GM21717 (cell line): ENCODE measurements around the gene FOXO1.

Experiments used
- ATAC-seq: cut with Tn5 transposase; IDR thresholded peaks from one replicate; pipeline ENCODE4 v1.9.1; 2021; ENCODE audit warnings: mild to moderate bottlenecking, moderate library complexity; ENCODE audit not compliant: unreplicated experiment

FOXO1 gene

GRCh38 chr13:40552895-40553294 lies 113.5 kb downstream of the FOXO1 start:
- ATAC-seq, result no peak

GRCh38 chr13:40550130-40550529 lies 116.3 kb downstream of the FOXO1 start:
- no peak for ATAC-seq

DNA sequence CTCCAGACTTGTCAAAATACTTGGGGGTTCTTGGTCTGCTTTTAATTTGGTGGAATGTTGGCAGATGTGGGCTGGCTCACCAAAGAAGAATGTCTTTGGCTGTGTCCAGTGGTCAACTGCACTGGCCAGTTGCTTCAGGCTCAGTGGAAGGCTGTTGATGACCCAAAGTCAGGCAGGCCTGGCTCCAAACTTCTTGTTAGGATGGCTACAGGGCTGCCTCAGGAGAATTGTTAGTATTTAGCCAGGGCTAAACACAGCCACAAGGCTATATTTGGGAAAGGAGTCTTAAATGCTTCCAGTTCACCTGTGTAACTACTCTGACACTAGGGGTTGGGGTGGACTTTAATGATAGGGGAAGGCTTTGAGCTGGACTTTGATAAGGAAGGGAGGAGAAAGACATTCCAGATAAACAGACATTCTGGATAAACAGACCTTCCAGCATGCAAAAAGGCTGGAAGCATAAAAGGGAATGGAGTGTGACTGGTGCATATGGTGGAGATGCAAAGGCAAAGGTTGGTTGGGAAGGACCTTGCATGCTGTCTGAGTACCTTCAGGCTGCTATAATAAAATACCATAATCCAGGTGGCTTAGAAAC lies 116.8 kb downstream of the FOXO1 start:
- ATAC-seq, result no peak

DNA sequence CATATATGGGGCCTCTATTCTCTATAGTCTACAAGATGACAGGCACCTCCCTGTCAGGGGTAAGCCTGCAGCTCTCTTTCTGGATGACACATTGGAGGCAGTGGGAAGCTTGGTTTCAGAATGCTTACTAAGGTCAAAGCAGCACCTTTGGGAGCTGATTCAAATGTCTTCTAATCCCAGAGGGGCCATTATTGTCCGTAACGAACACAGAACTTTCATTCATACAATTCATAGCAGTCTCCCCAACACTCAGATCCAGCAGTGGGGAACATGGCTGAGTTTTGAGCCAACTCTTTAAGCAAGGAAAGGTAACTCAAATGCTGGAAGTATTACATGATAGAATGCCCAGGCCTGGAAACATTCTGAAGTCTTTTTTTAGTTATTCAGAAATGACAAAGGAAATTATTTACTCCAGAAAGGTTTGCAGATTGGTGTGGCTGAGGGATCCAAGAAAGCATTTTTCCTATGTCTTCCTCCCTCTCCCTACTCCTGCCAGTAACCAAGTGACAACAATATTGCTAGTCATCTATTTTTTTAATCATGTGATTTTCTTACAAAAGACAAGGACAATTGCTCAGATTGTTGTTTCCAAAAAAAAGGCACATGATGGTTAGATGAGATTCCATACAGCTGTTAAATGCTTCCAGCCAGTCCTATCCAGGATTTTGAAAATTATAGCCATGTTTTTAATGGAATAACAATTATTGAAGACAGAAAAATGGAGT lies 118.7 kb downstream of the FOXO1 start:
- no peak for ATAC-seq

- no peak for ATAC-seq
Observed at GRCh38 chr13:40546047-40546446, 120.4 kb downstream of the FOXO1 start.

DNA sequence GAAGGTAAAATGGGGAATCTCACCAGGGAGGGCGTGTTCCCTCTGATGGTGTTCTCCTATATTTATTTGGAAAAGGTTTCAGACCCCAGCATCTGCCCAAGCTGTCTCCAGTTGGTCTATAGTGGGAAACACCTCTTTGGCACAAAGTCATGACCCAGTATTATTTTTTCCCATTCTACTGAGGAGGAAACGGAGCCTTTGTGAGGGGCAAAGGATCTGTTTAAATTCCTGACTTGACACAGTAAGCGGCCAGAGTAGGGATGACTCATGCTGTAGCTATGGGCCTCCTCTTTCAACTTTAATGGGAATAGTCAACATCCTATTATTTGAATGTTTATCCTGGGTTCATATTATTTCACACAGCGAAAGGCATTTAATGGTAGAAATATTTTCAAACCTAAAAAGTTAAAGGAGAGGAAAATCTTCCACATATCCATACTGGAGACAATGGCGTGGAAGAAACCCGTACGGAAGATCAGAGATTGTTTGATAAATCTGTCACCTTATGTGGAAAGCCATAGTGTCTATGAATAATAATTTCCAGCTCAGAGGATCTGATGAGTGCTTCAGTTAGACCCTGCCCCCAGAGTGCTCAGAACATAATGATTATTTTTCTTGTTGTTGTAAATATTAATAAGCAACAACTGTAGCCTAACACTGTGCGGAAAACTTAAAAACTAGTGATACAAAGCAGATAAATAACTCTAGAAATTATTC lies 126.0 kb downstream of the FOXO1 start:
- no peak for ATAC-seq

GRCh38 chr13:40539576-40540327 lies 126.7 kb downstream of the FOXO1 start:
- ATAC-seq, result no peak

- no peak for ATAC-seq
Observed at GRCh38 chr13:40537146-40537895, 129.1 kb downstream of the FOXO1 start.

GRCh38 chr13:40536443-40537113 lies 129.9 kb downstream of the FOXO1 start:
- ATAC-seq, result no peak

GRCh38 chr13:40535345-40535836 lies 131.1 kb downstream of the FOXO1 start:
- no peak for ATAC-seq

DNA sequence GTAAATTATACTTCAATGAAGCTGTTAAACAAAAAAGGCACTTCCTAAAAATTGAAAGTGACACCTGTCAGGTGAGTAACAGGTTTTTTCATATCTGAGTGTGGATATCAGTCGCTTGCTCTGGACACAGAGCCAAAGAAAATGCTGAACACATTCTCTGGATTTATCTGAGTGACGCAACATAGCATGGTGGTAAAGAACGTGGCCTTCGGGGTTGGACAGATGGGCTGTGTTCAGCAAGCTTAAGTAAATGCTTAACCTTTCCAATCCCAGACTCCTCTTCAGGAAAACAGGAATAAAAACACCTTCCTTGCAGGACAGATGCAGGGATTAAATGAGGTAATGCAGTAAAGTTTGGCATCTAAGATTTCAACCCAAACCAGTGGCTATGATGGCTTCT lies 132.0 kb downstream of the FOXO1 start:
- ATAC-seq, result no peak

DNA sequence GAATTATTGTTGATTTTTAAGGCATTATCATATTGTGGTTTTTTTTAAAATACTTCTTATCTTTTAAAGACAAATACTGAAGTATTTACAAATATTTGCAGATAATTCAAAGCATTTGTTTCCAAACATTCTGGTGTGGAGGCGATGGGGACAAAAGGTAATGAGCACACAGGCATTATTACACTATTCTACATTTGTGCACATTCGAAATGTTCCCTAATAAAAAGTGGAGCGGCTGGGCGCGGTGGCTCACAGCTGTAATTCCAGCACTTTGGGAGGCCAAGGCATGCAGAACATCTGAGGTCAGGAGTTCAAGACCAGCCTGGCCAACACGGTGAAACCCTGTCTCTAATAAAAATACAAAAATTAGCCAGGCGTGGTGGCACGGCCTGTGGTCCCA lies 133.4 kb downstream of the FOXO1 start:
- no peak for ATAC-seq

DNA sequence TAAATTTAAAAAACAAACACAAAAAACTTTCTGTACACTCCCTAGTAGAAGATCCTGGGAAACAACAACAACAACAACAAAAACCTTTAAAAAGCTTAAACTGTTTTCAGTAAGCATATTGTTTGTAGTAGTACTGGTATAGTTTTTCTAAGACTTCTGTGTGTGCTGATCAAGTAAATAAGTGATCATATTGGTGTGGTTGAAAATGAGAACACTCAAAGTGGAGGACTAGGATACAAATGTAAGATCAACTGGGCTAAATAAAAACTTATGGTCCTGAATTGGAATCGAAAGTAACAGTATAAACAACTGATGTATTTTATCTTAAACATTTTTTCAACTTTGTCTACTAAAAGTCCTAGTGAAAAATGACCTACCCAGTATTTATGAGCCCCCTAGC lies 135.5 kb downstream of the FOXO1 start:
- no peak for ATAC-seq

- no peak for ATAC-seq
Observed at GRCh38 chr13:40528881-40529280, 137.6 kb downstream of the FOXO1 start.

DNA sequence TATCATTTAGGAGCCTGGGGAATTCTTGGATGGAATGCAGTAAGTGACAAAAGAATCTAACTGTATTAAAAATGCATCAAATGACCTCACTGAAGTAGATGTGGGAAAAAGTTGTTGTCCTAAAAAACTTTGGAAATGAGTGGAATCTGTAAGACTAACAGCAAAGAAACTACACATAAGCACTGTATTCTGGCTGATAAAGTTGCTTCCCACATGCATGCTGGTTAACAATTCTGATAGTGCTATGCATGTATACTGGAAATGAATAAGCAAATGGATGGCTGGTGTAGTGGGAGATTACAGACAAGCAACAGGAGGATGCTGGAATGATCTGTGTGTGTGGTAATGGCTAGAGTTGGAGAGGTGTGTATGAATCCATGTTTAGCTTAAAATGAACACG lies 138.5 kb downstream of the FOXO1 start:
- ATAC-seq, result no peak

DNA sequence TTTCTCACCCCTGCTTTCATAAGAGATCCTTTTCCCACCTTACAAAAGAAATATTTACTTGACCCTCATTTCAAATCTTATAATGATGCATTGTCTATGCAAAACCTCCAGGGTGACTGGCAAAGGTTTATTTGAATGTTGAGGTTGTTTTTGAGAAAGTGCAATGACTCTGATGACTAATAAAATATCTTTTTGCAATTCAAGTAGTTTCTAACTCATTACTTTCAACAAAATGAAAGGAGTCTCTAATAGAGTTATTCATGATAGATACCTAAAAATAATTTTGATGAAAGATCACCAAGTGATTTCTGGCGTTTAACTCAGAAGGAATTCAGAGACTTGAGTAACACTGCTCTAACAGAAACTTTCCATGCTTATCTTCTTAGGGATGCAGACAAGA lies 144.2 kb downstream of the FOXO1 start:
- no peak for ATAC-seq

DNA sequence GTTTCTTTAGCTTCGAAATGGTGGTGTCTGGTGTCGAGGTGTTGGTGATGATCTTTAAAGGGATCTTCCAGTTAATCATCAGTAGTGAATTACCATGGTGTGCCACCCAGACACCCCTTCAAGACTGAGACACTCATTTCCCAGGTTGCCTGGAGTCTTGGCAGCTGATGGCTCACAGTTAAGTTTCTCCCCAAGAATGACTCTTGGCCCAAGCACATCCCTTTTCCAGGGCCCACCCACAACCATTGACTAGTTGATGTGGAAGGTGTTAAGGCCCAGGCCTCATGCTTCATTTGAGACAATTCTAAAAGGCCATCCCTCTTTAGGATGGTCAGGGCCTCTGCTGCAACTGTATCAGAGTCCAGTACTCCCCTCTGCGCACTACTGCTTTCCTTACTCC lies 145.5 kb downstream of the FOXO1 start:
- no peak for ATAC-seq

DNA sequence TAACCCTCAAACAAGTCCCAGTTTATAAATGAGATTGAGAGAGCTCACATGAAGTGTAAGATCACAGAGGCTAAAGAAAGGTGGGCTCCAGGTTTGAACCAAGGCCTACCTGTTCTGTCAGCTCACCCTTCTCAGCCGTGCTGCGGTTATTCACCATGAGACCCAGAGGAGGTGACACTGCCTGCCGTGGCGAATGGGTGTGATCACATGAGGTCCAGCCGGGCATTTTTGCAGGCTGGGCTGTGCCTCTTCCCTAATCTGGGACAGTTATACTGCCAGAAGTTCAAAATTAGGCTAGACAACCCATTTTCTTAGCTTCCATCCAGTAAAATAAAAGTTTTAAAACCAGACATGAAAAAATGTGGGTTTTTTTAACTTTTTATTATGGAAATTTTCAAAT lies 146.8 kb downstream of the FOXO1 start:
- ATAC-seq, result no peak

GRCh38 chr13:40518481-40518882 lies 148.0 kb downstream of the FOXO1 start:
- peak; percentile 43 for ATAC-seq
